DOHH2 (cell line): ENCODE results near the gene MGMT.

Experiments
- EZH2phosphoT487 ChIP-seq: fragments of 200-600 bp; sonication (generic); IDR thresholded peaks from 2 replicates; pipeline ENCODE4 v1.6.1; 2017; ENCODE audit warnings: borderline replicate concordance, mild to moderate bottlenecking, antibody characterized with exemption, low read length, moderate library complexity, mixed read lengths
- TF ChIP-seq, protein P1 (sequence below): fragments of 200-600 bp; sonication (generic); IDR thresholded peaks from one replicate; pipeline ENCODE4 v1.5.1; 2014; ENCODE audit warnings: antibody characterized with exemption, mild to moderate bottlenecking, low read depth, low read length; ENCODE audit not compliant: poor library complexity, severe bottlenecking

DNA sequence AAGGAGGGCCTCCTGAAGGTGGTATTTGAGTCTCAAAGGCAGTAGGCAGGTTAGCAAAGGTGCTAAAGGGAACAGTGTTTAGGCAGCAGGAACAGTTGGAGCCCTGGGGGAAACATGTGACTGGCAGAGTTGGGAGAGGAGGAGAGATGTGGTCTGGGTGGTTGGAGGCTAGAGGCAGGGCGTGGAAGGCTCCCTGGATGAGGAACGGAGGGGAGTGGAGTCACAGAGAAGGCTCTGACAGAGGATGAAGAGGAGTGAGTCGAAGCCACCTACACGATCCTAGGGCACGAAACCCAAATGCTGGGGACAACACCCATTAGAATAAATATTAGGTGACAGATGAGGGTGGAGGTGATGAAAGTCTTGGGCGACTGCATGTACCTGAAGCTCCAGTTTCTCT, 19.6 kb upstream of the MGMT start:
- TF ChIP-seq, protein P1, sequence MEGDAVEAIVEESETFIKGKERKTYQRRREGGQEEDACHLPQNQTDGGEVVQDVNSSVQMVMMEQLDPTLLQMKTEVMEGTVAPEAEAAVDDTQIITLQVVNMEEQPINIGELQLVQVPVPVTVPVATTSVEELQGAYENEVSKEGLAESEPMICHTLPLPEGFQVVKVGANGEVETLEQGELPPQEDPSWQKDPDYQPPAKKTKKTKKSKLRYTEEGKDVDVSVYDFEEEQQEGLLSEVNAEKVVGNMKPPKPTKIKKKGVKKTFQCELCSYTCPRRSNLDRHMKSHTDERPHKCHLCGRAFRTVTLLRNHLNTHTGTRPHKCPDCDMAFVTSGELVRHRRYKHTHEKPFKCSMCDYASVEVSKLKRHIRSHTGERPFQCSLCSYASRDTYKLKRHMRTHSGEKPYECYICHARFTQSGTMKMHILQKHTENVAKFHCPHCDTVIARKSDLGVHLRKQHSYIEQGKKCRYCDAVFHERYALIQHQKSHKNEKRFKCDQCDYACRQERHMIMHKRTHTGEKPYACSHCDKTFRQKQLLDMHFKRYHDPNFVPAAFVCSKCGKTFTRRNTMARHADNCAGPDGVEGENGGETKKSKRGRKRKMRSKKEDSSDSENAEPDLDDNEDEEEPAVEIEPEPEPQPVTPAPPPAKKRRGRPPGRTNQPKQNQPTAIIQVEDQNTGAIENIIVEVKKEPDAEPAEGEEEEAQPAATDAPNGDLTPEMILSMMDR, result no peak
- TF ChIP-seq EZH2phosphoT487, result no peak
